Smooth muscle cell of the brain vasculature (primary cell): Measurements from ENCODE around the gene HNRNPM.

Experiments
- DNase-seq: peaks from one replicate; pipeline ENCODE4 v3.0.0-alpha.2; 2012; ENCODE audit warnings: low read depth, low spot score

Gene HNRNPM

GRCh38 chr19:8460516-8461298 lies 15.9 kb downstream of the HNRNPM start:
- DNase-seq, result no peak

- DNase-seq, result no peak
Measured at GRCh38 chr19:8461376-8461775, 16.6 kb downstream of the HNRNPM start.

GRCh38 chr19:8461891-8462290 lies 17.1 kb downstream of the HNRNPM start:
- DNase-seq, result no peak

GRCh38 chr19:8462571-8462970 lies 17.8 kb downstream of the HNRNPM start:
- no peak for DNase-seq

GRCh38 chr19:8463365-8463764 lies 18.6 kb downstream of the HNRNPM start:
- DNase-seq, result no peak

- no peak for DNase-seq
Measured at GRCh38 chr19:8466018-8466417, 21.2 kb downstream of the HNRNPM start.

- DNase-seq, result no peak
Measured at GRCh38 chr19:8468124-8468523, 23.3 kb downstream of the HNRNPM start.

- no peak for DNase-seq
Measured at GRCh38 chr19:8468761-8469373, 24.1 kb downstream of the HNRNPM start.

- DNase-seq, result no peak
Measured at GRCh38 chr19:8469613-8470368, 25.0 kb downstream of the HNRNPM start.

- DNase-seq, result no peak
Measured at GRCh38 chr19:8473648-8474476, 29.1 kb downstream of the HNRNPM start.

GRCh38 chr19:8475005-8475404 lies 30.2 kb downstream of the HNRNPM start:
- no peak for DNase-seq

- DNase-seq, result no peak
Measured at GRCh38 chr19:8476524-8476923, 31.7 kb downstream of the HNRNPM start.

GRCh38 chr19:8477889-8478288 lies 33.1 kb downstream of the HNRNPM start:
- no peak for DNase-seq

- no peak for DNase-seq
Measured at GRCh38 chr19:8478598-8478997, 33.8 kb downstream of the HNRNPM start.

GRCh38 chr19:8481201-8481600 lies 36.4 kb downstream of the HNRNPM start:
- DNase-seq, result no peak

GRCh38 chr19:8481616-8482015 lies 36.8 kb downstream of the HNRNPM start:
- DNase-seq, result no peak

GRCh38 chr19:8482696-8483095 lies 37.9 kb downstream of the HNRNPM start:
- DNase-seq, result no peak

GRCh38 chr19:8483165-8483564 lies 38.4 kb downstream of the HNRNPM start:
- no peak for DNase-seq

GRCh38 chr19:8484331-8484894 lies 39.6 kb downstream of the HNRNPM start:
- DNase-seq, result no peak

GRCh38 chr19:8485561-8486371 lies 41.0 kb downstream of the HNRNPM start:
- no peak for DNase-seq
